Astrocyte (in vitro differentiated cells and primary cell): ENCODE results near the gene AFF3. TPM values are rescaled to one million over a fixed set of nuclear protein-coding genes. Genes with fewer than 3 reads are reported as not detected.
A peak's percentile ranks its signal among the peaks of the same experiment; 100 is the strongest.

Source experiments
- DNase-seq: peaks from one replicate; pipeline ENCODE4 v3.0.0-alpha.2; 2010; ENCODE audit warnings: low read depth
- FAIRE-seq: peaks from 2 replicates; lab custom pipeline; 2011; peaks lifted over from hg19 to GRCh38; lab: Jason Lieb, UNC
- H2AFZ ChIP-seq: 2 replicates; pipeline ENCODE4 v1.6.0; 2012; ENCODE audit warnings: low read depth, low read length, inconsistent platforms
- H3K27ac ChIP-seq: 2 replicates; pipeline ENCODE4 v1.5.1; 2011; ENCODE audit warnings: low read depth, low read length, inconsistent platforms
- H3K27me3 ChIP-seq: 2 replicates; pipeline ENCODE4 v1.6.0; 2011; ENCODE audit warnings: low read length, inconsistent platforms; ENCODE audit not compliant: insufficient read depth
- H3K36me3 ChIP-seq: 2 replicates; pipeline ENCODE4 v1.5.1; 2011; ENCODE audit warnings: low read length, inconsistent platforms; ENCODE audit not compliant: insufficient read depth
- H3K4me1 ChIP-seq: 2 replicates; pipeline ENCODE4 v1.5.1; 2011; ENCODE audit warnings: low read length, inconsistent platforms; ENCODE audit not compliant: insufficient read depth
- H3K4me2 ChIP-seq: 2 replicates; pipeline ENCODE4 v1.6.0; 2012; ENCODE audit warnings: low read length, inconsistent platforms
- H3K4me3 ChIP-seq: 2 replicates; pipeline ENCODE4 v1.5.1; 2011; ENCODE audit warnings: low read depth, mild to moderate bottlenecking, low read length, inconsistent platforms; ENCODE audit not compliant: insufficient read depth
- H3K79me2 ChIP-seq: 2 replicates; pipeline ENCODE4 v1.6.0; 2012; ENCODE audit warnings: mild to moderate bottlenecking, low read length, inconsistent platforms; ENCODE audit not compliant: insufficient read depth
- H3K9ac ChIP-seq: 2 replicates; pipeline ENCODE4 v1.6.0; 2012; ENCODE audit warnings: mild to moderate bottlenecking, low read length, inconsistent platforms
- H3K9me3 ChIP-seq: 2 replicates; pipeline ENCODE4 v1.5.1; 2012; ENCODE audit warnings: low read depth, mild to moderate bottlenecking, low read length, inconsistent platforms; ENCODE audit not compliant: insufficient read depth
- H4K20me1 ChIP-seq: 2 replicates; pipeline ENCODE4 v1.6.0; 2012; ENCODE audit warnings: low read length, inconsistent platforms; ENCODE audit not compliant: insufficient read depth
- H3K27ac Mint-ChIP-seq: one replicate; pipeline ENCODE4 v1.8.0; 2021; ENCODE audit warnings: mild to moderate bottlenecking, mixed read lengths; ENCODE audit not compliant: unreplicated experiment
- H3K27me3 Mint-ChIP-seq: one replicate; pipeline ENCODE4 v1.8.0; 2021; ENCODE audit warnings: low read depth, mixed read lengths; ENCODE audit not compliant: unreplicated experiment
- H3K36me3 Mint-ChIP-seq: one replicate; pipeline ENCODE4 v1.8.0; 2021; ENCODE audit warnings: low read depth, mixed read lengths; ENCODE audit not compliant: unreplicated experiment
- H3K4me1 Mint-ChIP-seq: one replicate; pipeline ENCODE4 v1.8.0; 2021; ENCODE audit warnings: low read depth, mixed read lengths; ENCODE audit not compliant: unreplicated experiment
- H3K4me3 Mint-ChIP-seq: one replicate; pipeline ENCODE4 v1.8.0; 2021; ENCODE audit warnings: mild to moderate bottlenecking, moderate library complexity, mixed read lengths; ENCODE audit not compliant: unreplicated experiment
- H3K9me3 Mint-ChIP-seq: one replicate; pipeline ENCODE4 v1.8.0; 2021; ENCODE audit warnings: mild to moderate bottlenecking, mixed read lengths; ENCODE audit not compliant: unreplicated experiment
- EZH2 ChIP-seq: IDR thresholded peaks from 2 replicates; pipeline ENCODE4 v1.6.1; 2012; ENCODE audit warnings: mild to moderate bottlenecking, low read length, inconsistent platforms; ENCODE audit not compliant: insufficient read depth
- total RNA-seq: library from RNA; stranded (reverse); gene quantifications from 2 replicates; pipeline ENCODE4 v1.2.1, GENCODE V29; 2021
- TF ChIP-seq, protein P1 (sequence below): IDR thresholded peaks from 2 replicates; pipeline ENCODE4 v1.5.1; 2011; ENCODE audit warnings: low read depth, mild to moderate bottlenecking, inconsistent platforms, low read length, moderate library complexity; ENCODE audit not compliant: insufficient read depth

The AFF3 gene
- total RNA-seq, 1 donor from 2014 or later = 14.7 TPM

DNA sequence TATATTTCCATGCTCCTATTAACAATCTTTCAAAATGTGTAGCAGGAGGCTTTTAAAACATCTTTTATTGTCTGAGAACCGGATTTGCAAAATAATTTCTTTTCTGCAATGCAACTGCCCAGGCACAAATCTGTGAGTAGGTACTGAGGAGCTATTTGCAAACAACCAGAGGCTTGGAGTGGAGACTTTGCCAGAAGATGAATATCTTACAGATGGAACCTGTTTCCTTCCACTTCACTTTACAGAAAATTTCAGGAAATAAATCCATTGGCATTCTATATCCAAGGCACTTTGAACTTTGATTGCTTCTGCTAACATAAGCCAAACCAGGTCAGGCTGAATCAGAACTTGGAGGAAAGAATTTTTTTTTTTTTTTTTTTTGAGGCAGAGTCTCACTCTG lies 415.2 kb downstream of the AFF3 start:
- Mint-ChIP-seq H3K27me3 (no peaks in the 10 kb centered on the region), H3K4me3 (no peak overlapping the region), H3K27ac (peak overlapping the region; percentile 26), H3K4me1 (peaks cover 9% of the 10 kb centered on the region), H3K9me3 (peaks cover 4% of the 10 kb centered on the region), H3K36me3 (no peaks in the 10 kb centered on the region)
- TF ChIP-seq, protein P1, sequence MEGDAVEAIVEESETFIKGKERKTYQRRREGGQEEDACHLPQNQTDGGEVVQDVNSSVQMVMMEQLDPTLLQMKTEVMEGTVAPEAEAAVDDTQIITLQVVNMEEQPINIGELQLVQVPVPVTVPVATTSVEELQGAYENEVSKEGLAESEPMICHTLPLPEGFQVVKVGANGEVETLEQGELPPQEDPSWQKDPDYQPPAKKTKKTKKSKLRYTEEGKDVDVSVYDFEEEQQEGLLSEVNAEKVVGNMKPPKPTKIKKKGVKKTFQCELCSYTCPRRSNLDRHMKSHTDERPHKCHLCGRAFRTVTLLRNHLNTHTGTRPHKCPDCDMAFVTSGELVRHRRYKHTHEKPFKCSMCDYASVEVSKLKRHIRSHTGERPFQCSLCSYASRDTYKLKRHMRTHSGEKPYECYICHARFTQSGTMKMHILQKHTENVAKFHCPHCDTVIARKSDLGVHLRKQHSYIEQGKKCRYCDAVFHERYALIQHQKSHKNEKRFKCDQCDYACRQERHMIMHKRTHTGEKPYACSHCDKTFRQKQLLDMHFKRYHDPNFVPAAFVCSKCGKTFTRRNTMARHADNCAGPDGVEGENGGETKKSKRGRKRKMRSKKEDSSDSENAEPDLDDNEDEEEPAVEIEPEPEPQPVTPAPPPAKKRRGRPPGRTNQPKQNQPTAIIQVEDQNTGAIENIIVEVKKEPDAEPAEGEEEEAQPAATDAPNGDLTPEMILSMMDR = no peak
- no peak for TF ChIP-seq EZH2
- FAIRE-seq (no peak), DNase-seq (peak; percentile 10)
- no peaks in the 10 kb centered on the region for H3K79me2 ChIP-seq
- H3K4me3 ChIP-seq = no peak overlapping the region
- no peak overlapping the region for H3K9ac ChIP-seq
- H3K4me1 ChIP-seq = no peaks in the 10 kb centered on the region
- H3K27ac ChIP-seq = no peak overlapping the region
- no peak overlapping the region for H2AFZ ChIP-seq
- H3K4me2 ChIP-seq = peak overlapping the region; percentile 4
- H3K36me3 ChIP-seq = no peaks in the 10 kb centered on the region
- H3K9me3 ChIP-seq = no peaks in the 10 kb centered on the region
- H3K27me3 ChIP-seq = no peaks in the 10 kb centered on the region
- no peaks in the 10 kb centered on the region for H4K20me1 ChIP-seq

DNA sequence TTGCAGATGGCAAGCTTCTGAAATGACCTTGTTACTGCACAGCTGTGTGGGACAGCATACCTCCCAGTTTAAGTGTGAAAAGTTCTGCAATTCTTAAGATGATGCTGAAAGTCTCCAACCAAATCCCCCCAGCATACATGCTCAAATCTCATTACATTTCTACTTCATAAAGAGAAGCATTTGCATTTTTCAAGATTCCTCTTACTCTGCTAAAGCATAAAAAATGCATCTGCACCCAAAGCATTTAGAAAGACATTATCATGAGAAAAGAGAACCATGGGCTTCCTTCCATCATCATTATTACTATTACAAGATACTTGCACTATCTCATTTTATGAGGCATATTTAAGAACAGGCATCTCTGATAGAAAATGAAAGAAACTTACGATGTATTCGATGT lies 415.7 kb downstream of the AFF3 start:
- TF ChIP-seq EZH2 = no peak
- TF ChIP-seq, protein P1 = no peak
- no peak for FAIRE-seq
- Histone ChIP-seq H3K36me3 (no peaks in the 10 kb centered on the region), H3K9ac (no peak overlapping the region), H3K9me3 (no peaks in the 10 kb centered on the region), H3K4me1 (no peaks in the 10 kb centered on the region), H3K27me3 (no peaks in the 10 kb centered on the region), H4K20me1 (no peaks in the 10 kb centered on the region), H3K4me2 (peak overlapping the region; percentile 4), H2AFZ (no peak overlapping the region), H3K27ac (no peak overlapping the region), H3K4me3 (no peak overlapping the region), H3K79me2 (no peaks in the 10 kb centered on the region)
- Mint-ChIP-seq H3K9me3 (peaks cover 8% of the 10 kb centered on the region), H3K27ac (peak overlapping the region; percentile 26), H3K4me3 (no peak overlapping the region), H3K27me3 (no peaks in the 10 kb centered on the region), H3K36me3 (no peaks in the 10 kb centered on the region), H3K4me1 (peaks cover 9% of the 10 kb centered on the region)
- no peak for DNase-seq

DNA sequence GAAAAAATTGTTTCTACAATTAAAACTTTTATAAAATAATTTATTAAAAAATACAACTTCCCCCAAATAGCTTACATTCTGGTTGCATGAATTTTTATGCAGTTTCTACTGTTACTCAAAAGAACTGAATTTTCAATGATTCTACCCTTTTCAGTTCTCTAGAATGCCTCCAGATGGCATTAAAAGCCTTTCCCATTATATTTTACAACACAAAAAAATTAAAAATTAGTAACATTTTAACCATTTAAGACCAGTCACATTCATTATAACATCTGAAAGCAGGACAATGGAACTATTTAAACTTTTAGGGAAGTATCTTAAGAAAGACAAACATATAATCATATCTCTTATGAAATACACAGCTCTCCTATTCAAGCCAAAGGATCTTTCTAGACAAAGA lies 416.6 kb downstream of the AFF3 start:
- Histone ChIP-seq H3K4me2 (no peak overlapping the region), H3K27ac (no peak overlapping the region), H3K36me3 (no peaks in the 10 kb centered on the region), H3K9ac (no peak overlapping the region), H3K27me3 (no peaks in the 10 kb centered on the region), H3K4me3 (no peak overlapping the region), H4K20me1 (no peaks in the 10 kb centered on the region), H3K79me2 (no peaks in the 10 kb centered on the region), H3K4me1 (no peaks in the 10 kb centered on the region), H2AFZ (no peak overlapping the region), H3K9me3 (no peaks in the 10 kb centered on the region)
- no peak for DNase-seq
- no peak for TF ChIP-seq EZH2
- TF ChIP-seq, protein P1 = peak; percentile 41
- FAIRE-seq = no peak
- H3K27ac Mint-ChIP-seq = no peak overlapping the region
- no peak overlapping the region for H3K4me3 Mint-ChIP-seq
- no peaks in the 10 kb centered on the region for H3K27me3 Mint-ChIP-seq
- peaks cover 11% of the 10 kb centered on the region for H3K9me3 Mint-ChIP-seq
- H3K4me1 Mint-ChIP-seq = peaks cover 9% of the 10 kb centered on the region
- no peaks in the 10 kb centered on the region for H3K36me3 Mint-ChIP-seq
